HUES48 (cell line): ENCODE results near the gene ZNF763.
"Not testable (repeated sequence)": the region's sequence is repeated elsewhere in the genome, so short reads cannot be mapped to it uniquely, and the experiment has no call there.

Source experiments
- H3K27ac ChIP-seq: one replicate; pipeline ENCODE4 v1.7.0; 2013; ENCODE audit warnings: low read depth, low read length, inconsistent platforms
- H3K27me3 ChIP-seq: 2 replicates; pipeline ENCODE4 v1.6.1; 2013; ENCODE audit warnings: mild to moderate bottlenecking, low read length; ENCODE audit not compliant: control insufficient read depth, insufficient read depth
- H3K36me3 ChIP-seq: 2 replicates; pipeline ENCODE4 v1.6.1; 2013; ENCODE audit warnings: low read length; ENCODE audit not compliant: control insufficient read depth, insufficient read depth
- H3K4me1 ChIP-seq: 2 replicates; pipeline ENCODE4 v1.6.1; 2013; ENCODE audit warnings: mild to moderate bottlenecking, low read length; ENCODE audit not compliant: control insufficient read depth, insufficient read depth
- H3K4me3 ChIP-seq: 2 replicates; pipeline ENCODE4 v1.5.1; 2013; ENCODE audit warnings: mild to moderate bottlenecking, low read depth, low read length
- H3K9ac ChIP-seq: 2 replicates; pipeline ENCODE4 v1.6.1; 2013; ENCODE audit warnings: mild to moderate bottlenecking, low read depth, low read length, moderate library complexity
- H3K9me3 ChIP-seq: 2 replicates; pipeline ENCODE4 v1.6.1; 2013; ENCODE audit warnings: low read length; ENCODE audit not compliant: control insufficient read depth, insufficient read depth

ZNF763 gene

GRCh38 chr19:11964858-11965645 is at the start of gene ZNF763:
Gene ZNF763 (plus strand): TSS chr19:11965040. CDS start chr19:11965209, 169 bp downstream.
- H3K9ac ChIP-seq = peak within 1 kb of the TSS; percentile 86
- peak within 1 kb of the TSS; percentile 97 for H3K27ac ChIP-seq
- H3K36me3 ChIP-seq = no peaks in the 10 kb centered on the region
- peaks cover 8% of the 10 kb centered on the region for H3K4me1 ChIP-seq
- H3K27me3 ChIP-seq = peaks cover 11% of the 10 kb centered on the region
- H3K9me3 ChIP-seq = peaks cover 3% of the 10 kb centered on the region; the same call in 1 of the 2 replicates
- H3K4me3 ChIP-seq = peak within 1 kb of the TSS; percentile 80

- no peaks in the 10 kb centered on the region for H3K36me3 ChIP-seq
- no peak overlapping the region for H3K4me3 ChIP-seq
- H3K27ac ChIP-seq = no peak overlapping the region
- peaks cover 11% of the 10 kb centered on the region; the same call in 1 of the 2 replicates for H3K4me1 ChIP-seq
- no peaks in the 10 kb centered on the region for H3K27me3 ChIP-seq
- peaks cover 10% of the 10 kb centered on the region for H3K9me3 ChIP-seq
- no peak overlapping the region for H3K9ac ChIP-seq
Measured at GRCh38 chr19:11921852-11922495, 42.9 kb upstream of the ZNF763 start.

- peaks cover 11% of the 10 kb centered on the region; the same call in 1 of the 2 replicates for H3K4me1 ChIP-seq
- no peaks in the 10 kb centered on the region; the same call in 1 of the 2 replicates for H3K9me3 ChIP-seq
- H3K36me3 ChIP-seq = no peaks in the 10 kb centered on the region
- peak within 1 kb of the TSS; percentile 93 for H3K9ac ChIP-seq
- peak within 1 kb of the TSS; percentile 88 for H3K4me3 ChIP-seq
- no peaks in the 10 kb centered on the region for H3K27me3 ChIP-seq
- H3K27ac ChIP-seq = peak within 1 kb of the TSS; percentile 90
Measured at GRCh38 chr19:11924886-11925650, 39.8 kb upstream of the ZNF763 start, which contains the start of gene ZNF700. Gene ZNF700 (plus strand): TSS chr19:11925107. CDS start chr19:11925211, 104 bp downstream.

- H3K36me3 ChIP-seq, H3K9me3 ChIP-seq, H3K27me3 ChIP-seq: not testable (repeated sequence)
- peaks cover 11% of the 10 kb centered on the region; the same call in 1 of the 2 replicates for H3K4me1 ChIP-seq
- H3K4me3 ChIP-seq = peak overlapping the region; percentile 88
- H3K9ac ChIP-seq = peak overlapping the region; percentile 93
- peak overlapping the region; percentile 90 for H3K27ac ChIP-seq
Measured at GRCh38 chr19:11925651-11926187, 39.1 kb upstream of the ZNF763 start.

- H3K9me3 ChIP-seq = peaks cover 3% of the 10 kb centered on the region; the same call in 1 of the 2 replicates
- no peaks in the 10 kb centered on the region for H3K36me3 ChIP-seq
Measured at GRCh38 chr19:11927227-11927626, 37.6 kb upstream of the ZNF763 start.

GRCh38 chr19:11931051-11931450 is 33.8 kb upstream of the ZNF763 start:
- no peak overlapping the region for H3K27ac ChIP-seq
- no peaks in the 10 kb centered on the region for H3K36me3 ChIP-seq
- H3K9me3 ChIP-seq = peaks cover 22% of the 10 kb centered on the region
- H3K9ac ChIP-seq = no peak overlapping the region
- no peaks in the 10 kb centered on the region for H3K27me3 ChIP-seq
- H3K4me1 ChIP-seq = 0 out of 2 replicates have a peak, but pooled peaks cover under 1% of the 10 kb centered on the region
- no peak overlapping the region for H3K4me3 ChIP-seq

More at GRCh38 chr19:11927227-11927626, 37.6 kb upstream of the ZNF763 start:
- H3K27me3 ChIP-seq = no peaks in the 10 kb centered on the region
- H3K9ac ChIP-seq = no peak overlapping the region
- no peak overlapping the region for H3K4me3 ChIP-seq
- peaks cover 11% of the 10 kb centered on the region; the same call in 1 of the 2 replicates for H3K4me1 ChIP-seq
- H3K27ac ChIP-seq = no peak overlapping the region

GRCh38 chr19:11931513-11931912 is 33.3 kb upstream of the ZNF763 start:
- Histone ChIP-seq H3K27ac (no peak overlapping the region), H3K4me3 (no peak overlapping the region), H3K9me3 (peaks cover 22% of the 10 kb centered on the region), H3K36me3 (no peaks in the 10 kb centered on the region), H3K27me3 (no peaks in the 10 kb centered on the region), H3K4me1 (no peaks in the 10 kb centered on the region), H3K9ac (no peak overlapping the region)

GRCh38 chr19:11935829-11936228 is 29.0 kb upstream of the ZNF763 start:
- H3K4me1 ChIP-seq = not testable (repeated sequence)

GRCh38 chr19:11938383-11938782 is 26.5 kb upstream of the ZNF763 start:
- not testable (repeated sequence) for H3K4me3 ChIP-seq, H3K4me1 ChIP-seq, H3K27ac ChIP-seq, H3K27me3 ChIP-seq, H3K9ac ChIP-seq, H3K36me3 ChIP-seq
- peaks cover 47% of the 10 kb centered on the region for H3K9me3 ChIP-seq

More at GRCh38 chr19:11935829-11936228, 29.0 kb upstream of the ZNF763 start:
- H3K36me3 ChIP-seq, H3K4me3 ChIP-seq, H3K9ac ChIP-seq, H3K27me3 ChIP-seq, H3K27ac ChIP-seq: not testable (repeated sequence)
- H3K9me3 ChIP-seq = peaks cover 33% of the 10 kb centered on the region

GRCh38 chr19:11941361-11941887 is 23.4 kb upstream of the ZNF763 start:
- H3K9me3 ChIP-seq = peaks cover 61% of the 10 kb centered on the region
- H3K27ac ChIP-seq, H3K4me1 ChIP-seq, H3K4me3 ChIP-seq, H3K27me3 ChIP-seq, H3K9ac ChIP-seq: not testable (repeated sequence)
- H3K36me3 ChIP-seq = peaks cover 10% of the 10 kb centered on the region; the same call in 1 of the 2 replicates
